Effector CD4-positive, alpha-beta T cell (primary cell): ENCODE measurements around the gene GAK.
"Not testable (repeated sequence)": the region's sequence is repeated elsewhere in the genome, so short reads cannot be mapped to it uniquely, and the experiment has no call there.

ENCODE experiments used
- DNase-seq: peaks from one replicate; pipeline ENCODE4 v3.0.0-alpha.2; 2020
- total RNA-seq: gene quantifications from one replicate; lab custom pipeline; 2026; lab: John Stamatoyannopoulos, UW

Gene GAK
- 217 reads per million, percentile 93 among the genes with 10 or more reads in this experiment for total RNA-seq

DNA sequence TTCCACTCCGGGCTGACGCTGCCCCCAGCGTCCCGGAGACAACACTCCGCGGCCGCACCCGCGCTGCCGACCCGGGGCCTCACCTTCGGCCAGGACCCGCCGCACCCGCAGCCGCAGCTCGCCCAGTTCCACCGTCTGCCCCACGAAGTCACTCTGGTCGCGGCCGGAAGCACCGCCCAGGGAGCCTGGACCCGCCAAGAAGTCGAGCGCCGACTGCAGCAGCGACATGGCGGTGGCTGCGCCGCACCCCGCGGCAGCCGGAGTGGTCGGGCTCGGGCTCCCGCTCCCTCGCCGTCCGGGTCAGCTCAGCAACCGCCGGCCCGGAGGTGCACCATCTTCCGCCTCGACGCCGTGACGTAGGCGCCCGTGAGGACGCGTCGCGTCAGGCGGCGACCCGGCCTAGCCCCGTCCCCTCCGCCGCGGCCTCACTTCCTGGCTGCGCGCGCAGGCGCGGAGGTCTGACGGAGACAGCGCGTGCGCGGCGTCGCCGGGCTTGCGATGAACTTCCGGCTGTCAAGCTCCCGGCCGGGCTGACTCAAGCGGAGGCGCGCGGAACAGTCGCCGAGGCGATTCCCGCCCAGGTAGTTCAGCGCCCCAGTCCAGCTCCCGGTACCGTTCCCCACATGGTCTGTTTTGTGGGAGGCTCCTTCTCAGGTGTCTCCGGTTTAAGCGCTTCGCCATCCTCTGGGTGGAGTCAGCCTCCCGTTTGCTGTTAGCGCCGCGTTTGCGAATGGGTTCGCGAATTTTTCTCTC lies at the start of gene GAK, which contains the start of gene TMEM175:
Gene GAK, minus strand, starts transcription at position 357 of the 753 bp plus-strand sequence. Its CDS starts 129 bp downstream, at position 228.
Gene TMEM175, plus strand, starts transcription at position 501 of the 753 bp plus-strand sequence. CDS start 15,280 bp downstream, outside the sequence.
- peak; percentile 95 for DNase-seq

- no peak for DNase-seq
Observed at GRCh38 chr4:978957-979701, 47.0 kb upstream of the GAK start.

- DNase-seq, result not testable (repeated sequence)
Observed at GRCh38 chr4:976016-976415, 43.9 kb upstream of the GAK start.

DNA sequence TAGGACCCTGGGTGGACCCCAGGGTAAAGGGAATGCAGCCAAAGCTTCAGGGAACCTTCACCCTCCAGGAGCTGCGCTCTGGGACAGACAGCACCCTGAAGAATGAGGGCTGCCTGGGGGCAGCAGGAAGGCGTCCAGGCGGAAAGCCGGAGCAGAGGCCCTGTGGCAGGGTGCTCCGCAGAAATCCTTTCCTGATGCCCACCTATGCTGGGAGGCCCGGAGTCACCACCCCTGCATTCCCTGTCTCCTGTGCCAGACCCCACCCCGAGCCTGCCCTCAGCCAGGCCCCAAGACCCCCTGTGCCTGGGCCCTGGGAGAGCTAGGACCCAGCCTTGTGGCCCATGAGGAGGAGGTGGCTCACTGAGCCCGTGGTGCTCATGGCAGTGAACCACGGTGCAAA lies 42.6 kb upstream of the GAK start:
- no peak for DNase-seq

DNA sequence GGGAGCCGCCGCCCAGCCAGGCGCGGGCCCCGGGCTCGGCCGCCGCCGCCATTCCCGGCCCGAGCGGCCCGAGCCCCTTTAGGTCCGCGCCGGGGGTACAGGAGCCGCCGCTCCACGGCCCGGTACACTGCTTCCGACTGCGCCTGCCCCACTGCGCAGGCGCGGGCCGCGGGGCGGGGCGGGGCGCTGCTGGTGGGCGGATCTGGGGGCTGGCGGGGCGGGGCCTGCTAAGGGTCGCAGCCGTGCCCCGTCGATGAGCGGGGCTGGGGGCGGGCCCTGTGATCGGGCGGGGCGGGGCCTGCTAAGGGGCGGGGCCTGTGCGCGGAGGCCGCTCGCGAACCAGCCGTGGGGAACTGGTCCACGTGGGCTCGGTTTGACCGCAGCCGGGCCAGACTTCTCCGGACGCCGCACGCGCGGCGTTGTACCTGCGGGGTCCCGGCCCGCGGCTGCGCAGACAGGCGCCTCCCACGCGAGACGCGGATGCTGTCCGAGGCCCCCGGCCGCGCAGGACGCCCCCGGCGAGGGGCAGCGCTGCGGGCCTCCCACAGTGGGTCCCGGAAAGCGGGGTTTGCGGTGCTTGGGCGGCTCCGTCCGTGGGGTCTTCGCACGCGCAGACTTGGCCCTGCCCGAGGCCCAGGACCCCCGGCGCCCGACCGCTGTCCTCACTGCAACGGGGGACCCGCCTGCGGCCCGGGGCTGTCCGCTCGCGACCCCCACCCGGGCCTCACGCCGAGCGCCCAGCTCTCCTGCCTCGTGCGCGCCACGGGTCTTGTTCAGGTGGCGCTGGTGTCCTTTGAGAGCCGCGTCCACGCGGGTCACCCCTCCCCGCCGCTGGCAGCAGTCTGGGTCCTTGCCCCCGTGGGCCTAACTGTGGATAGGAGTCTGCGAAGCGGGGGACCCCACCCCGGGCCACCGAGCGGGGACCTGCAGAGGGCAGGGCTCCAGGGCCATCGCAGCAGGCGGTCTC lies 41.6 kb upstream of the GAK start, which contains the start of gene DGKQ:
Gene DGKQ, minus strand, starts transcription at position 139 of the 967 bp plus-strand sequence. Its CDS starts 87 bp downstream, at position 52.
- DNase-seq, result peak; percentile 83

DNA sequence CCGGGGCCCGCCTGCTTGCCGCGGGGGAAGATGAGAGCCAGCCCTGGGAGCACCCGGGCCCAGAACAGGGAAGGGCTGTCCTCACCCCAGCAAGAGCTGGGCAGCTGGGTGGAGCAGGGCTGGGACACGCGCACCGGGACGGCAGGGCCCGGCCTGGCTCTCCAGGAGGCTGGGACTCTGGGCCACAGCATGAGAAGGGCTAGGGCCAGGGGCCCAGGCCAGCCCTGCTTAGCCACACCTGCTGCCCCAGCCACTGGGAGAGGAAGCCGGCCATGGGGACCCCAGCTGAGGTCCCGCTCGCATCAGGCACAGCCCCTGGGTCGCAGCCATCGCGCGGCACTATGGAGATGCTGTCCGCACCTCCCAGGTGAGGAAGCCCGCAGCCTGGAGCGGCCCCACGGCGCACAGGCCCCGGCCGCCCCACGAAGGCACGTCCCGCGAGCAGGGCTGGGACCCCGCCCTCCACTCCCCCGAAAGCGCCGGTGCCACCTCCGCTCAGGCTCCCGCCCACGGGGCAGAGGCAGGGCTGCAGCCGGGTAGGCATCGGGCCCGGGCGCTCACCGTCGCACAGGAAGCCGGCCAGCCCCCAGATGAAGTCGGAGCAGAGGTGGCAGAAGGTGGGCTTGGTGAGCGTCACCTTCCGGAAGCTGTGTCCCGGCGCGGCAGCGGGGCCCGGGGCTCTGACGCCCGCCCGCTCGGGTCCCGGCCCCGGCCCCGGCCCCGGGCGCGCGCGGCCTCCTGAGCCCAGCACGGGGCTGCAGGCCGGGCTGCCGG lies 40.7 kb upstream of the GAK start:
- DNase-seq, result peak; percentile 54

- no peak for DNase-seq
Observed at GRCh38 chr4:971666-972500, 39.8 kb upstream of the GAK start.

- DNase-seq, result no peak
Observed at GRCh38 chr4:970854-971520, 38.9 kb upstream of the GAK start.

GRCh38 chr4:970046-970745 lies 38.1 kb upstream of the GAK start:
- DNase-seq, result no peak

DNA sequence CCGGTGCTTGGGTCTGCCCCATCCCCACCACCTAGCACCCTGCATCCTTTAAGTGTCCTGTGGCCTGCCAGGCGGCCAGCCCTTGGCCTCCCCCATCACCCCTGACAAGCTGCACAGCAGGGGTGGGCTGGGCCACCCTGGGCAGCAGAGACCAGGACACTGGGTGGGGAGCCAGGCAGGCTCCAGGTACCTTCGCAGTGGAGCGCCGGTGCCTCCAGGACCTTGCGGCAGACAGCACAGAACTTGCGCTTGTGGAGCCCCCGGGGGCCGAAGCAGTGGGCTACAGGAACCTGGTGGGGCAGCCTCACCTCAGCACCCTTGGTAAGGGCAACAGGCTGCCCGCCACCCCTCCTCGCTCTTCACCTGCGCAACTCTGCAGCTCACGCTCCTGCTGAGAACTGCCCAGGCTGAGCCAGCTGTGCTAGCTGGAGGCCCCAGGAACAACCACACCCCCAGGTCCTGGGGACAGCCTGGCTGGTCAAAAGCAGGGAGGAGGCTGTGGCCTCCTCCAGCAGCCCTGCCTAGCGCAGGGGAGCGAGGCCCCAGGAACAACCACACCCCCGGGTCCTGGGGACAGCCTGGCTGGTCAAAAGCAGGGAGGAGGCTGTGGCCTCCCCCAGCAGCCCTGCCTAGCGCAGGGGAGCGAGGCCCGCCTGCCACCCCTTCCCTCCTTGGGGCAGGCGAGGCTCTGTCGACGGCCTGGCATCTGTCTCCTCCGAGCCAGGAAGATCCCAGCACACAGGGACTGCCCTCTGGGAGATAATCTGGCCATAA lies 36.7 kb upstream of the GAK start:
- no peak for DNase-seq

GRCh38 chr4:968221-968620 lies 36.1 kb upstream of the GAK start:
- no peak for DNase-seq

GRCh38 chr4:967113-968104 lies 35.3 kb upstream of the GAK start:
- no peak for DNase-seq

GRCh38 chr4:966266-967112 lies 34.4 kb upstream of the GAK start:
- no peak for DNase-seq

- DNase-seq, result no peak
Observed at GRCh38 chr4:965766-966134, 33.6 kb upstream of the GAK start.

DNA sequence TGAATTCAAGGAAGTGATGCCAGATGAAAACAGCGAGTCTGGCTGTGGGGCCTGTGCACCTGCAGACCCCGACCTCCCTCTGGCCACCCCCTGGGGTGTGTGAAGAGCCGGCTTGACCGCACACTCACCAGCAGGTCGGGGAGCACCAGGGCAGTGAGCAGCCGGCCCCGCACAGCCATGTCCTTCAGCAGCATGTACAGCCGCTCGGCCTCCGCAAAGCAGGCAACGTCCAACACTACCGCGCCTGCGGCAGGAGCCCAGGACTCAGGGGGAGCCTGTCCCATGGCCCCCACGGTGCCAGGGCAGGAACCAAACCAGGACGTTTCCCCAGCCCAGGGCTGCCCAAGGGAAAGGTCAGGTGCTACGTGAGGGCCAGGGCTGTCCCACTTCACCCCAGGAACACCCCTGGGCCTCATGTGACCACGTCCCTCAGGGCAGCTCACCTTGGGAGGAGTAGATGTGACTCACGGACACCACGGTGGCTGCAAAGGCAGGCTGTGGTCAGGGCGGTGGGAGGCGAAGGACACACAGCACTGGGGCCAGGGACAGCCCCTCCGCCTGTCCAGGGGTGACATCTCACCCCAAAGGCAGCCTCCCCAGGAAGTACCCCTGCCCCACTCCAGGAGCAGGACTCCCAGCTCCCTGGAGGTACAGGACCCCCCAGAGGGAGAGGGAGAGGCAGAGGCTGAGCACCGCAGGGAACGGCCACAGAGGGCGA lies 33.1 kb upstream of the GAK start:
- DNase-seq, result no peak
